OCI-LY7 (cell line): Measurements from ENCODE around the gene ACTN1.

Experiments used
- EZH2phosphoT487 ChIP-seq: fragments of 200-600 bp; sonication (generic); IDR thresholded peaks from 2 replicates; pipeline ENCODE4 v1.6.1; 2018; ENCODE audit warnings: low read depth, borderline replicate concordance, mild to moderate bottlenecking, mixed run types, antibody characterized with exemption, low read length, moderate library complexity, mixed read lengths
- TF ChIP-seq, protein P1 (sequence below): fragments of 200-600 bp; sonication (generic); conservative IDR thresholded peaks from 2 replicates; pipeline ENCODE4 v1.5.1; 2014; ENCODE audit warnings: mild to moderate bottlenecking, antibody characterized with exemption, low read length, moderate library complexity, mixed read lengths

DNA sequence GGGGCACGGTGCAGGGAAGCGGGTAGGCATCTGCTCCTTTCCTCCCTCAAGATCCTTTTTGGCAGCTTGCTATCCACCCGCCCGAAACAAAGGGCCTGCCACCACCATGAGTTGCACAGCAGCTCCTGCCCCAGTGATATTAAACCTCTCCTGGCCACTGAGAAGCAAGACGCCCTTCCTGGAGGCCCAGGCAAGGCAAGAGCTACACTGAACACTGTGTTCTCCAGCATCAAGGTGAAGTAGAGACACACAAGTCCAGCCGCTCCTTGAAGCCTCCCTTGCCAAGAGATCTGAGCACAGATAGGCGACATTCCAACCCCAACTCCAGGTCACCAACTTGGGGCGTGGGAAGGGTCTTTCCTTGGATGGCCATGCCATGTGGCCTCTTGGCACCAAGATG lies 70.9 kb downstream of the ACTN1 start:
- TF ChIP-seq, protein P1, sequence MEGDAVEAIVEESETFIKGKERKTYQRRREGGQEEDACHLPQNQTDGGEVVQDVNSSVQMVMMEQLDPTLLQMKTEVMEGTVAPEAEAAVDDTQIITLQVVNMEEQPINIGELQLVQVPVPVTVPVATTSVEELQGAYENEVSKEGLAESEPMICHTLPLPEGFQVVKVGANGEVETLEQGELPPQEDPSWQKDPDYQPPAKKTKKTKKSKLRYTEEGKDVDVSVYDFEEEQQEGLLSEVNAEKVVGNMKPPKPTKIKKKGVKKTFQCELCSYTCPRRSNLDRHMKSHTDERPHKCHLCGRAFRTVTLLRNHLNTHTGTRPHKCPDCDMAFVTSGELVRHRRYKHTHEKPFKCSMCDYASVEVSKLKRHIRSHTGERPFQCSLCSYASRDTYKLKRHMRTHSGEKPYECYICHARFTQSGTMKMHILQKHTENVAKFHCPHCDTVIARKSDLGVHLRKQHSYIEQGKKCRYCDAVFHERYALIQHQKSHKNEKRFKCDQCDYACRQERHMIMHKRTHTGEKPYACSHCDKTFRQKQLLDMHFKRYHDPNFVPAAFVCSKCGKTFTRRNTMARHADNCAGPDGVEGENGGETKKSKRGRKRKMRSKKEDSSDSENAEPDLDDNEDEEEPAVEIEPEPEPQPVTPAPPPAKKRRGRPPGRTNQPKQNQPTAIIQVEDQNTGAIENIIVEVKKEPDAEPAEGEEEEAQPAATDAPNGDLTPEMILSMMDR = no peak
- TF ChIP-seq EZH2phosphoT487 = no peak
